HG03442 (cell line): Measurements from ENCODE around the gene DNALI1.

Source experiments
- ATAC-seq: cut with Tn5 transposase; IDR thresholded peaks from one replicate; pipeline ENCODE4 v1.9.1; 2021; ENCODE audit warnings: mild to moderate bottlenecking, moderate library complexity; ENCODE audit not compliant: unreplicated experiment

The DNALI1 gene

GRCh38 chr1:37599940-37600339, 43.2 kb downstream of the DNALI1 start:
- no peak for ATAC-seq

- ATAC-seq: no peak
These were observed 44.7 kb downstream of the DNALI1 start for GRCh38 chr1:37601441-37601840.

- ATAC-seq: no peak
These were observed 46.3 kb downstream of the DNALI1 start for GRCh38 chr1:37602750-37603694.

- no peak for ATAC-seq
These were observed 48.4 kb downstream of the DNALI1 start for GRCh38 chr1:37605061-37605650.

GRCh38 chr1:37605806-37606474, 49.2 kb downstream of the DNALI1 start:
- ATAC-seq: no peak

GRCh38 chr1:37606481-37607263, 49.9 kb downstream of the DNALI1 start:
- no peak for ATAC-seq

- ATAC-seq: no peak
These were observed 52.3 kb downstream of the DNALI1 start for GRCh38 chr1:37609002-37609401.

GRCh38 chr1:37609994-37610393, 53.3 kb downstream of the DNALI1 start:
- no peak for ATAC-seq

- no peak for ATAC-seq
These were observed 55.4 kb downstream of the DNALI1 start for GRCh38 chr1:37612186-37612585.

GRCh38 chr1:37614105-37614504, 57.4 kb downstream of the DNALI1 start:
- ATAC-seq: no peak

- no peak for ATAC-seq
These were observed 59.6 kb downstream of the DNALI1 start for GRCh38 chr1:37616330-37616729.
